NCI-H748 (cell line): Measurements from ENCODE around the gene MYBPHL.
A peak's percentile ranks its signal among the peaks of the same experiment; 100 is the strongest.

Source experiments
- DNase-seq: peaks from one replicate; lab custom pipeline; 2025; ENCODE audit not compliant: unreplicated experiment; lab: John Stamatoyannopoulos, UW

The MYBPHL gene

GRCh38 chr1:109281680-109282496 lies 24.9 kb downstream of the MYBPHL start:
- no peak for DNase-seq

GRCh38 chr1:109280862-109281261 lies 25.9 kb downstream of the MYBPHL start:
- DNase-seq, result no peak

- DNase-seq, result no peak
Measured at GRCh38 chr1:109279615-109280278, 27.1 kb downstream of the MYBPHL start.

DNA sequence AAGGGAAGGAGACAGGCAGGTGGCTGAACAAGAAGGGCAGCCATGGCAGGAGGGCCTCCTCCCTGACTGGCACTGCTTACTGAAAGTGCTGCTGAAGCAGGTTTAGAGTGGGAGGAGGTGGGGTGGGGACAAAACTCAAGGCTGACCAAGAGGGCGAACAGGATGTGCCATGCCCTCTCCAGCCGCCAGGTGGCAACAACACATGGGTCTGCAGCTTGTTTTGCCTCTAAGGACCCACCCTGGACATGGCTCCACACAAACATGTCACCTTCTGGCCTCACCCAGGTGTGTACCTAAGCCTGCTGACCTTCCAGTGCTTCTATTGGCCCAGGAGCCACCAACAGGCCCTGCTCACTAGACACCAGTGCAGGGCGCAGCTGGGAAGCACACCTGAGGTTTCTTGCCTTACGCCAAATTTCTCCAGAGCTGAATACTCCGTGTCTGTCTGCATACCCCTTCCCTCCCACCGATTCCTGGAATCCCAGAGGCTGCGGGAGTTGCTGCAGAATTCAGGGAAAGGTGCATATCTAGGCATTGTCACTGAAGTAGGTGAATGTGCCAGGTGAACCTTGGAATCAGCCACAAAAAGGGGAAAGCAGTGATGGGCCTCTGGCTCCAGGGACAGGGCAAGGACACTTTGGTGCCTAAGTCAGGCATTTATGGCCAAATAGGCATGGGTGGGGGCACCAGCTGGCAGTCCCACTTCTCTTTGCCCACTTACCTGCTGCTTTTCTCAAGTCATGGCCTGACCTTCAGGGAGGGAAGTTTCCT lies 29.2 kb downstream of the MYBPHL start:
- peak; percentile 80 for DNase-seq

- DNase-seq, result no peak
Measured at GRCh38 chr1:109275706-109276345, 31.0 kb downstream of the MYBPHL start.

DNA sequence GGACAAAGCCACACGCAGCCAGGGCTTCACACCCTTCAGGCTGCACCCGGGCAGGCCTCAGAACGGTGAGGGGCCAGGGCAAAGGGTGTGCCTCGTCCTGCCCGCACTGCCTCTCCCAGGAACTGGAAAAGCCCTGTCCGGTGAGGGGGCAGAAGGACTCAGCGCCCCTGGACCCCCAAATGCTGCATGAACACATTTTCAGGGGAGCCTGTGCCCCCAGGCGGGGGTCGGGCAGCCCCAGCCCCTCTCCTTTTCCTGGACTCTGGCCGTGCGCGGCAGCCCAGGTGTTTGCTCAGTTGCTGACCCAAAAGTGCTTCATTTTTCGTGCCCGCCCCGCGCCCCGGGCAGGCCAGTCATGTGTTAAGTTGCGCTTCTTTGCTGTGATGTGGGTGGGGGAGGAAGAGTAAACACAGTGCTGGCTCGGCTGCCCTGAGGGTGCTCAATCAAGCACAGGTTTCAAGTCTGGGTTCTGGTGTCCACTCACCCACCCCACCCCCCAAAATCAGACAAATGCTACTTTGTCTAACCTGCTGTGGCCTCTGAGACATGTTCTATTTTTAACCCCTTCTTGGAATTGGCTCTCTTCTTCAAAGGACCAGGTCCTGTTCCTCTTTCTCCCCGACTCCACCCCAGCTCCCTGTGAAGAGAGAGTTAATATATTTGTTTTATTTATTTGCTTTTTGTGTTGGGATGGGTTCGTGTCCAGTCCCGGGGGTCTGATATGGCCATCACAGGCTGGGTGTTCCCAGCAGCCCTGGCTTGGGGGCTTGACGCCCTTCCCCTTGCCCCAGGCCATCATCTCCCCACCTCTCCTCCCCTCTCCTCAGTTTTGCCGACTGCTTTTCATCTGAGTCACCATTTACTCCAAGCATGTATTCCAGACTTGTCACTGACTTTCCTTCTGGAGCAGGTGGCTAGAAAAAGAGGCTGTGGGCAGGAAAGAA lies 32.0 kb downstream of the MYBPHL start:
- DNase-seq, result peak; percentile 50

- DNase-seq, result no peak
Measured at GRCh38 chr1:109273570-109274288, 33.1 kb downstream of the MYBPHL start.

GRCh38 chr1:109272831-109273547 lies 33.8 kb downstream of the MYBPHL start:
- no peak for DNase-seq

GRCh38 chr1:109272021-109272799 lies 34.6 kb downstream of the MYBPHL start:
- DNase-seq, result no peak

DNA sequence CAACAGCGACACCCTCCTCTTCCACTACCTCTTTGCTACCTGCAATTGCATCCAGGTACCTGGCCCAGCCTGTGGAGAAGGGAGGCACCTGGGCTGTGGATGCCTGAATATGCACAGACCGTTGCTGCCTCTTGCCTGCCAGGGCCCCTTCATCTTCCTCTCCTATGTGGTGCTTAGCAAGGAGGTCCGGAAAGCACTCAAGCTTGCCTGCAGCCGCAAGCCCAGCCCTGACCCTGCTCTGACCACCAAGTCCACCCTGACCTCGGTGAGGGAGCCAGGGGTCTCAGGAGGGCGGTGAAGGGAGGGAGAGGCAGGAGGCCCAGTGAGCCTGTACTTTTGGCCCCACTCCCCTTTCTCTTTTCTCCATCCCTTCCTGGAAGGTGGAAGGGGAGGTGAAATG lies 35.4 kb downstream of the MYBPHL start:
- no peak for DNase-seq

- DNase-seq, result no peak
Measured at GRCh38 chr1:109270623-109271317, 36.0 kb downstream of the MYBPHL start.

GRCh38 chr1:109269981-109270622 lies 36.7 kb downstream of the MYBPHL start:
- DNase-seq, result no peak

DNA sequence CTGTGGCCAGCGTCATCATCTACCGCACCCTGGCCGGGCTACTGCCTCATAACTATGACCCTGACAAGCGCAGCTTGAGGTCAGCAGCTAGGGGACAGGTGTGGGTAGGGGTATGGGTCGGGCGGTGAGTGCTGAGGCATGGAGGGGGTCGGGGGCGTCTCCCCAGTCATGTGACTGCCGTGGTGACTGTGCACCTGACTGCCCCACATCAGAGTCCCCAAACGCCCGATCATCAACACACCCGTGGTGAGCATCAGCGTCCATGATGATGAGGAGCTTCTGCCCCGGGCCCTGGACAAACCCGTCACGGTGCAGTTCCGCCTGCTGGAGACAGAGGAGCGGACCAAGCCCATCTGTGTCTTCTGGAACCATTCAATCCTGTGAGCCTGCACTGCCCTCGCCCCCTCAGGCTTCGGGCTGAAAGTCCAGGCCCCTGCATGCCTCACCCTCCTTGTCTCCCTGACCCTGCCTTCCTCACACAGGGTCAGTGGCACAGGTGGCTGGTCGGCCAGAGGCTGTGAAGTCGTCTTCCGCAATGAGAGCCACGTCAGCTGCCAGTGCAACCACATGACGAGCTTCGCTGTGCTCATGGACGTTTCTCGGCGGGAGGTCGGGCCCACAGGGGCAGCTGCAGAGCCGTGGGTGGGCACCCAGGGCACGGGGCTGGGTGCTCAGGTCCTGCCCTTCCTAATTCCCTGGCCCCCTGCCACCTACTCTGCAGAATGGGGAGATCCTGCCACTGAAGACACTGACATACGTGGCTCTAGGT lies 37.4 kb downstream of the MYBPHL start:
- DNase-seq, result no peak

DNA sequence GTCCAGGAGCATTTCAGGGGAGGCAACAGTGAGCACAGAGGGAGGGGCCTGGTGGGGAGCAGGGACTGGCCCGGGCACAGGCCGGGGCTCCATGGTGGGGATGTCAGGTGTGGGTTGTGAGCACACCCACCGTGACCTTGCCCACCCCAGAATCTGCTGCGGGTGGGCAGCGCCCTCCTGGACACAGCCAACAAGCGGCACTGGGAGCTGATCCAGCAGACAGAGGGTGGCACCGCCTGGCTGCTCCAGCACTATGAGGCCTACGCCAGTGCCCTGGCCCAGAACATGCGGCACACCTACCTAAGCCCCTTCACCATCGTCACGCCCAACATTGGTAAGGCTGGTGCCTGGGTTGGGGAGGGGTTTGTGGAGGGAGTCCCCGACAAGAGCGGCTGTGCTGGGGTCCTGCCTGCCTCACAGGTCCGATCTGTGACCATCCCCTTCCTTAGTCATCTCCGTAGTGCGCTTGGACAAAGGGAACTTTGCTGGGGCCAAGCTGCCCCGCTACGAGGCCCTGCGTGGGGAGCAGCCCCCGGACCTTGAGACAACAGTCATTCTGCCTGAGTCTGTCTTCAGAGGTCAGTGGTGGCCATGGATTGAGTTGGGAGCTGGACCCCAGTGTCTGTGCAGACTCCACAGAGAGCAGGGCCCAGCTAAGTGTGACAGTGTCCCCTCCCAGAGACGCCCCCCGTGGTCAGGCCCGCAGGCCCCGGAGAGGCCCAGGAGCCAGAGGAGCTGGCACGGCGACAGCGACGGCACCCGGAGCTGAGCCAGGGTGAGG lies 38.2 kb downstream of the MYBPHL start:
- no peak for DNase-seq

DNA sequence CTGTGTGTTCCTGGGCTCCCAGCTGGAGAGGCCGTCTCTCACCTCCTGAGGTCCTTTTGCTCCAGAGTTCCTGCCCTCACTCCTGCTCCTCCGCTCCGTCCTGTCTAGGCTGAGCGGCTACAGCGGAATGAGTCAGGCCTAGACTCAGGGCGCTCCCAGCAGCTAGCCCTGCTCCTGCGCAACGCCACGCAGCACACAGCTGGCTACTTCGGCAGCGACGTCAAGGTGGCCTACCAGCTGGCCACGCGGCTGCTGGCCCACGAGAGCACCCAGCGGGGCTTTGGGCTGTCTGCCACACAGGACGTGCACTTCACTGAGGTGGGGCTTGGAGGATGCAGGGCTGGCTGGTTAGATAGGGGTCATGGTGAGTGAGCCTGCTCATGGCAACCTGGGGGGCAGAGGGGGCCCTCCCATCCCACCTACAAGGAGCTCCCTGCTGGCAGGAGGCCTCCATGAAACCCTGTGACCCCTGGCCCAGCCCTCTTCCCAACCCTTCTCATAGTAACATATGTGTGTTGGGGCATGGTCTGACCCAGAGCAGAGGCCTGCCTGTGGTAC lies 39.0 kb downstream of the MYBPHL start:
- DNase-seq, result no peak
